NCI-H446 (cell line): ENCODE measurements around the gene NKX2-3.

Source experiments
- DNase-seq, 2 experiments: peaks; one replicate each; lab custom pipeline; 2025; lab: John Stamatoyannopoulos, UW

NKX2-3 gene

GRCh38 chr10:99532687-99533495 is at the start of gene NKX2-3:
Gene NKX2-3, plus strand, starts transcription at chr10:99532942. Its CDS starts 190 bp downstream, at chr10:99533132.
- no peak for DNase-seq

GRCh38 chr10:99484626-99485581 is 47.8 kb upstream of the NKX2-3 start:
- DNase-seq = no peak

- DNase-seq = no peak
Observed at GRCh38 chr10:99487125-99487807, 45.5 kb upstream of the NKX2-3 start.

GRCh38 chr10:99489271-99489670 is 43.5 kb upstream of the NKX2-3 start:
- no peak for DNase-seq

- DNase-seq = no peak
Observed at GRCh38 chr10:99497343-99498025, 35.3 kb upstream of the NKX2-3 start.

- DNase-seq = no peak
Observed at GRCh38 chr10:99506416-99506815, 26.3 kb upstream of the NKX2-3 start.

- no peak for DNase-seq
Observed at GRCh38 chr10:99507265-99507664, 25.5 kb upstream of the NKX2-3 start.

GRCh38 chr10:99513061-99513460 is 19.7 kb upstream of the NKX2-3 start:
- DNase-seq = no peak

- DNase-seq = no peak
Observed at GRCh38 chr10:99519690-99520039, 13.1 kb upstream of the NKX2-3 start.

- no peak for DNase-seq
Observed at GRCh38 chr10:99520040-99520846, 12.5 kb upstream of the NKX2-3 start.

GRCh38 chr10:99520847-99521764 is 11.6 kb upstream of the NKX2-3 start:
- no peak for DNase-seq

- DNase-seq = no peak
Observed at GRCh38 chr10:99521765-99522469, 10.8 kb upstream of the NKX2-3 start.

GRCh38 chr10:99522470-99523250 is 10.1 kb upstream of the NKX2-3 start:
- DNase-seq = no peak

GRCh38 chr10:99523251-99523773 is 9.4 kb upstream of the NKX2-3 start:
- no peak for DNase-seq

GRCh38 chr10:99524050-99524666 is 8.6 kb upstream of the NKX2-3 start:
- no peak for DNase-seq

- DNase-seq = no peak
Observed at GRCh38 chr10:99524736-99525380, 7.9 kb upstream of the NKX2-3 start.

- DNase-seq = no peak
Observed at GRCh38 chr10:99525897-99526296, 6.8 kb upstream of the NKX2-3 start.
